ENCODE data around the gene OR2A25.

GRCh38 chr7:144090667-144091066 is 21.1 kb downstream of the OR2A25 start:
- TF ChIP-seq CTCF (IDR thresholded peaks at IDR 0.05), result no peak
- no peak for TF ChIP-seq EP300 (IDR thresholded peaks at IDR 0.05)
- no peak for TF ChIP-seq POLR2AphosphoS5 (IDR thresholded peaks at IDR 0.05)
- no peak for TF ChIP-seq POLR2A (IDR thresholded peaks at IDR 0.05; ENCODE audit: low read depth)
